ENCODE data around the gene TEF.

GRCh38 chr22:41410311-41410751 is 28.6 kb downstream of the TEF start:
- TF ChIP-seq CTCF (IDR thresholded peaks at IDR 0.05): no peak
- peak; percentile 80 to 98 (median 94) for TF ChIP-seq EP300 (IDR thresholded peaks at IDR 0.05)
- TF ChIP-seq POLR2AphosphoS5 (IDR thresholded peaks at IDR 0.05): peak; percentile 64 to 80 (median 74)

Data from sigmoid colon (tissue), 4 donors.